ENCODE measurements around the gene AKAP13. TPM values are rescaled to one million over a fixed set of nuclear protein-coding genes. Genes with fewer than 3 reads are reported as not detected.

The AKAP13 gene
- total RNA-seq (2016; rRNA removed; fragmentation: Illumina TruSeq; extraction: Trizol) (27.1 and 30.8 TPM in 2 replicates), polyA plus RNA-seq (2011; rRNA removed) (6.7 and 8.9 TPM in 2 replicates), polyA minus RNA-seq (2011; rRNA and poly(A)+ RNA removed; ENCODE audit: low replicate concordance) (33.6 and 122 TPM in 2 replicates), Bru-seq, nascent RNA (percentile 81 among the genes with signal in this experiment), BruChase-seq, experiment 1, labeled RNA remaining after a 6-hour chase (percentile 73 among the genes with signal in this experiment), BruChase-seq, experiment 2, labeled RNA remaining after a 2-hour chase (percentile 74 among the genes with signal in this experiment)
- 7.8 TPM in 2 replicates for total RNA-seq (2016; cell fraction: cytosol; rRNA removed; fragmentation: Illumina TruSeq; extraction: Trizol; ENCODE audit: low read depth)
- total RNA-seq (2016; cell fraction: insoluble cytoplasmic fraction; rRNA removed; fragmentation: Illumina TruSeq; extraction: Trizol): 23.2 and 26.6 TPM in 2 replicates
- total RNA-seq (2016; cell fraction: membrane; rRNA removed; fragmentation: Illumina TruSeq; extraction: Trizol): 5.6 and 6.2 TPM in 2 replicates
- 42.6 and 50.0 TPM in 2 replicates for total RNA-seq (2016; cell fraction: nucleus; rRNA removed; fragmentation: Illumina TruSeq; extraction: Trizol)
- polyA plus RNA-seq (2011; cell fraction: cytosol; rRNA removed): 3.2 and 4.7 TPM in 2 replicates
- polyA plus RNA-seq (2011; cell fraction: nucleus; rRNA removed): 21.9 and 22.5 TPM in 2 replicates
- polyA plus RNA-seq (2012): 9.2 and 10.1 TPM in 2 replicates
- polyA plus RNA-seq (2016; cell fraction: cytosol; fragmentation: Illumina TruSeq; extraction: Trizol; ENCODE audit: low read depth): 0.60 and 0.94 TPM in 2 replicates
- polyA plus RNA-seq (2016; cell fraction: insoluble cytoplasmic fraction; fragmentation: Illumina TruSeq; extraction: Trizol; ENCODE audit: low read depth): 9.5 and 10.5 TPM in 2 replicates
- polyA plus RNA-seq (2016; cell fraction: membrane; fragmentation: Illumina TruSeq; extraction: Trizol; ENCODE audit: low read depth): 1.3 and 1.5 TPM in 2 replicates
- polyA plus RNA-seq (2016; cell fraction: nucleus; fragmentation: Illumina TruSeq; extraction: Trizol; ENCODE audit: insufficient read depth, low read depth): 18.4 and 20.2 TPM in 2 replicates
- 15.6 and 26.8 TPM in 2 replicates for polyA minus RNA-seq (2011; cell fraction: cytosol; rRNA and poly(A)+ RNA removed)
- 96.2 and 112 TPM in 2 replicates for polyA minus RNA-seq (2011; cell fraction: nucleus; rRNA and poly(A)+ RNA removed)
- long read RNA-seq, experiment 1, partial matches to known transcripts: 8 of 11 reads
- long read RNA-seq, experiment 1, other reads (novel, unspliced or antisense): 3 of 11 reads
- long read RNA-seq, experiment 2, partial matches to known transcripts: 1 of 12 reads
- long read RNA-seq, experiment 2, other reads (novel, unspliced or antisense): 11 of 12 reads

- Histone ChIP-seq H3K4me1 (ENCODE audit: insufficient read depth, low read length) (peaks cover 45% of the 10 kb centered on the region), H3K9me3 (ENCODE audit: low read length) (no peaks in the 10 kb centered on the region), H3K9ac (ENCODE audit: insufficient read depth, low read depth, low read length) (peak within 1 kb of the TSS; percentile 88), H2AFZ (ENCODE audit: low read length) (peak within 1 kb of the TSS; percentile 93), H3K27me3 (ENCODE audit: control insufficient read depth in 1 of 2, insufficient read depth in 2 of 2, low read length in 2 of 2) (peaks cover 0 to 9% of the 10 kb centered on the region in 2 experiments; a peak in 2 of 5 replicates), H3K36me3 (replicated peaks in 1 of 2; ENCODE audit: control insufficient read depth in 1 of 2, insufficient read depth in 2 of 2, low read length in 2 of 2) (no peaks in the 10 kb centered on the region), H3K79me2 (ENCODE audit: insufficient read depth, low read length) (peaks cover 39% of the 10 kb centered on the region), H3K4me2 (ENCODE audit: low read depth, low read length) (peak within 1 kb of the TSS; percentile 95), H3K27ac (ENCODE audit: extremely low read length, insufficient read depth, low read length) (peak within 1 kb of the TSS; percentile 93), H4K20me1 (ENCODE audit: insufficient read depth, low read length) (peaks cover 5% of the 10 kb centered on the region; the same call in 1 of the 2 replicates), H3K4me3 (replicated peaks in 1 of 3; ENCODE audit: insufficient read depth in 1 of 3, low read depth in 2 of 3, low read length in 3 of 3) (peak within 1 kb of the TSS; percentile 74 to 88 (median 85))
- POLR2A ChIA-PET: interaction anchor here (0.6 to 1.8 kb wide), 12 partner anchors 9 to 105 kb away, joined by 3 to 9 read pairs (median 4); no protein-coding TSS in a partner anchor
- no TSS peak for BruUV-seq (replicated peaks)
- in situ Hi-C loops (cut with HindIII; ENCODE audit: extremely low pct_ligation_motif_present, low pct_unique_long_range_greater_than_20kb) (no loop called here), intact Hi-C loops (cut with micrococcal nuclease; ENCODE audit: unreplicated experiment) (loop anchor here (5.0 kb wide), 1 partner anchor 48 kb away; no protein-coding TSS in a partner anchor)
- WGBS (ENCODE audit: low lambda C conversion rate): 0% methylated on average over 10 of the region's 54 CpGs
- FAIRE-seq: peak; percentile 87
- DNase-seq (ENCODE audit: low spot score): peak; percentile 98
- ATAC-seq: peak; percentile 95
- CTCF ChIA-PET (ENCODE audit: low intra/inter-chr PET ratio, low total read pairs): no interaction called here
- TF ChIP-seq ELK4 (CRISPR knock-in tag; IDR thresholded peaks at IDR 0.05; ENCODE audit: borderline replicate concordance) (no peak), SALL2 (CRISPR knock-in tag; IDR thresholded peaks at IDR 0.05) (no peak), LBX2 (CRISPR knock-in tag; IDR thresholded peaks at IDR 0.05; ENCODE audit: borderline replicate concordance) (no peak), ZNF383 (CRISPR knock-in tag; IDR thresholded peaks at IDR 0.05; ENCODE audit: borderline replicate concordance) (no peak), ZNF430 (CRISPR knock-in tag; IDR thresholded peaks at IDR 0.05) (no peak), KDM2A (CRISPR knock-in tag; IDR thresholded peaks at IDR 0.05; ENCODE audit: borderline replicate concordance, low read depth) (peak; percentile 61; the same call in 1 of the 2 replicates), ZNF501 (CRISPR knock-in tag; IDR thresholded peaks at IDR 0.05) (no peak), ZNF564 (CRISPR knock-in tag; IDR thresholded peaks at IDR 0.05) (no peak), ATF7 (IDR thresholded peaks at IDR 0.05) (no peak), ATF7 (CRISPR knock-in tag; IDR thresholded peaks at IDR 0.05) (no peak), SNAI1 (CRISPR knock-in tag; IDR thresholded peaks at IDR 0.05; ENCODE audit: borderline replicate concordance) (0 out of 2 replicates have a peak, but pooled peaks have one; percentile 34), ZBED4 (CRISPR knock-in tag; IDR thresholded peaks at IDR 0.05; ENCODE audit: borderline replicate concordance) (peak; percentile 7; the same call in 1 of the 2 replicates), MXD4 (CRISPR knock-in tag; IDR thresholded peaks at IDR 0.05) (no peak)
These were observed at the start of gene AKAP13 for GRCh38 chr15:85380217-85380811. TSS of gene AKAP13 (plus strand) at chr15:85380603. CDS start at chr15:85485721, 105,118 bp downstream.
